OCI-LY1 (cell line): ENCODE measurements around the gene WDR20.

ENCODE experiments used
- H2AFZ ChIP-seq: fragments of 200-600 bp; sonication (generic), shearing (Covaris generic); 2 replicates; pipeline ENCODE4 v1.6.0; 2014; ENCODE audit warnings: antibody characterized with exemption, mild to moderate bottlenecking, low read length
- H3F3A ChIP-seq: fragments of 200-600 bp; sonication (generic), shearing (Covaris generic); 2 replicates; pipeline ENCODE4 v1.6.0; 2014; ENCODE audit warnings: mild to moderate bottlenecking, antibody characterized with exemption, low read length, moderate library complexity; ENCODE audit not compliant: insufficient read depth
- H3K27ac ChIP-seq: fragments of 200-600 bp; sonication (generic); 2 replicates; pipeline ENCODE4 v1.5.1; 2014; ENCODE audit warnings: low read length, mixed run types, mild to moderate bottlenecking, low read depth; ENCODE audit not compliant: poor library complexity, severe bottlenecking
- H3K27me3 ChIP-seq: fragments of 200-600 bp; sonication (generic); 2 replicates; pipeline ENCODE4 v1.6.0; 2014; ENCODE audit warnings: antibody characterized with exemption, mild to moderate bottlenecking, low read length, moderate library complexity; ENCODE audit not compliant: insufficient read depth
- H3K36me3 ChIP-seq: fragments of 200-600 bp; sonication (generic); 2 replicates; pipeline ENCODE4 v1.6.1; 2014; ENCODE audit warnings: mild to moderate bottlenecking, antibody characterized with exemption, low read length, moderate library complexity, mixed read lengths; ENCODE audit not compliant: insufficient read depth
- H3K4me1 ChIP-seq: fragments of 200-600 bp; sonication (generic); 2 replicates; pipeline ENCODE4 v1.5.1; 2014; ENCODE audit warnings: mild to moderate bottlenecking, low read length, moderate library complexity; ENCODE audit not compliant: insufficient read depth, severe bottlenecking
- H3K4me2 ChIP-seq: fragments of 200-600 bp; sonication (generic), shearing (Covaris generic); 2 replicates; pipeline ENCODE4 v1.6.1; 2014; ENCODE audit warnings: low read length
- H3K4me3 ChIP-seq: fragments of 200-600 bp; sonication (generic); 2 replicates; pipeline ENCODE4 v1.5.1; 2014; ENCODE audit warnings: low read length, low read depth, mild to moderate bottlenecking, mixed read lengths; ENCODE audit not compliant: poor library complexity, severe bottlenecking
- H3K79me2 ChIP-seq: fragments of 200-600 bp; shearing (Covaris generic); 2 replicates; pipeline ENCODE4 v1.6.1; 2016; ENCODE audit warnings: mixed run types, low read length, mixed read lengths; ENCODE audit not compliant: insufficient read depth
- H3K9ac ChIP-seq: fragments of 200-600 bp; sonication (generic), shearing (Covaris generic); 2 replicates; pipeline ENCODE4 v1.6.1; 2014; ENCODE audit warnings: mild to moderate bottlenecking, low read length, mixed read lengths
- H3K9me2 ChIP-seq: fragments of 200-600 bp; sonication (generic), shearing (Covaris generic); 2 replicates; pipeline ENCODE4 v1.6.1; 2014; ENCODE audit warnings: low read depth, mild to moderate bottlenecking, low read length, mixed read lengths
- H3K9me3 ChIP-seq: fragments of 200-600 bp; shearing (Covaris generic); 2 replicates; pipeline ENCODE4 v1.6.1; 2014; ENCODE audit warnings: low read length, mixed read lengths
- H4K20me1 ChIP-seq: fragments of 200-600 bp; sonication (generic), shearing (Covaris generic); 2 replicates; pipeline ENCODE4 v1.6.0; 2016; ENCODE audit warnings: mild to moderate bottlenecking, low read length; ENCODE audit not compliant: insufficient read depth
- EZH2 ChIP-seq: fragments of 200-600 bp; sonication (generic), shearing (Covaris generic); IDR thresholded peaks from 2 replicates; pipeline ENCODE4 v1.8.0; 2017; ENCODE audit warnings: borderline replicate concordance, mixed run types, mild to moderate bottlenecking, antibody characterized with exemption, low read length, moderate library complexity, mixed read lengths
- TF ChIP-seq, protein P1 (sequence below): fragments of 200-600 bp; sonication (generic), shearing (Covaris generic); IDR thresholded peaks from 2 replicates; pipeline ENCODE4 v1.5.1; 2017; ENCODE audit warnings: mild to moderate bottlenecking, antibody characterized with exemption, low read length, moderate library complexity, mixed read lengths

WDR20 gene

DNA sequence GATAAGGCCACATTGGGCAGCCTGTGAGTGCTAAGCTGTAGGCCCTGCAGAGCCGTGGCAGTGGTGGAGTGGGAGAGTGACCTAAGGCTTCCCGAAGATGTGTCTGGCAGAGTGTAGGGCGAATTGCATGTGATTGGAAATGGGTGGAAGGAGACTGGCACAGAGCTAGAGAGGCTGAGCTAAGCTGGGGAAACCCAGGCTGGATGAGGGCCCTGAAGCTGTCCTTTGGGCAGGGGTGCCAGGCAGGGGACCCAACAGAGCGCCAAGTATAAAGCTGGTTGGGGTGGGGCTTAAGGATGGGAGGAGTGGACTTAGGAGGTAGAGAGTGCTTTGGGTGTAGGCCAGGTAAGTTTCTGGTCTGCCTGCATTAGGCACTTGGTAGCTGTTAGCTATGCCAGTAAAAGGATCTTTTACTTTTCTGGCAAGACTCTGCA lies 47.9 kb downstream of the WDR20 start:
- Histone ChIP-seq H3K36me3 (no peaks in the 10 kb centered on the region), H3K4me1 (peaks cover 10% of the 10 kb centered on the region), H3K79me2 (peaks cover 40% of the 10 kb centered on the region), H3K9me2 (no peaks in the 10 kb centered on the region), H3K9ac (no peak overlapping the region), H4K20me1 (no peaks in the 10 kb centered on the region), H3F3A (no peaks in the 10 kb centered on the region), H3K4me3 (no peak overlapping the region), H3K4me2 (no peak overlapping the region), H3K27ac (no peak overlapping the region), H3K27me3 (no peaks in the 10 kb centered on the region), H2AFZ (no peak overlapping the region), H3K9me3 (no peaks in the 10 kb centered on the region)
- TF ChIP-seq EZH2 = no peak
- TF ChIP-seq, protein P1, sequence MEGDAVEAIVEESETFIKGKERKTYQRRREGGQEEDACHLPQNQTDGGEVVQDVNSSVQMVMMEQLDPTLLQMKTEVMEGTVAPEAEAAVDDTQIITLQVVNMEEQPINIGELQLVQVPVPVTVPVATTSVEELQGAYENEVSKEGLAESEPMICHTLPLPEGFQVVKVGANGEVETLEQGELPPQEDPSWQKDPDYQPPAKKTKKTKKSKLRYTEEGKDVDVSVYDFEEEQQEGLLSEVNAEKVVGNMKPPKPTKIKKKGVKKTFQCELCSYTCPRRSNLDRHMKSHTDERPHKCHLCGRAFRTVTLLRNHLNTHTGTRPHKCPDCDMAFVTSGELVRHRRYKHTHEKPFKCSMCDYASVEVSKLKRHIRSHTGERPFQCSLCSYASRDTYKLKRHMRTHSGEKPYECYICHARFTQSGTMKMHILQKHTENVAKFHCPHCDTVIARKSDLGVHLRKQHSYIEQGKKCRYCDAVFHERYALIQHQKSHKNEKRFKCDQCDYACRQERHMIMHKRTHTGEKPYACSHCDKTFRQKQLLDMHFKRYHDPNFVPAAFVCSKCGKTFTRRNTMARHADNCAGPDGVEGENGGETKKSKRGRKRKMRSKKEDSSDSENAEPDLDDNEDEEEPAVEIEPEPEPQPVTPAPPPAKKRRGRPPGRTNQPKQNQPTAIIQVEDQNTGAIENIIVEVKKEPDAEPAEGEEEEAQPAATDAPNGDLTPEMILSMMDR = no peak

DNA sequence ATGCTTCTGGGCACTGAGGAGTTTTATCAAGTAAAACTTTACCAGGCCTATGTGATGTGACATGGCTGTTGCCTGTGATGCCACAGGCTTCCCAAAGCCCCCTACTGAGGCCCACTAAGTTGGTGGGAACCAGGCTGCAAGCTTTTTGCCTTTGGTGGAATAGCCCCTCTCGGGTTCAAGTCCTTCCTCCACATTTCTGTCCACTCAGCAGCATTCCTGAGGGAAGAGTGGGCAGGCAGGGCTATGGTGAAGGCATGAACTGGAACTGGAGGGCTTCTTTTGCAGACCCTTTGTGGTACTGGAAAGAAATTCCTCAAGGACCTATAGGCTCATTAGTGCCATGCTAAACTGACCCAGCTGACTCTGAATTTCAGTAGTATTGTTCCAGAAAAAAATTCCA lies 48.5 kb downstream of the WDR20 start:
- Histone ChIP-seq H3K9ac (no peak overlapping the region), H3K27ac (no peak overlapping the region), H3K36me3 (no peaks in the 10 kb centered on the region), H3K9me3 (no peaks in the 10 kb centered on the region), H3K4me1 (peaks cover 10% of the 10 kb centered on the region), H3K27me3 (no peaks in the 10 kb centered on the region), H3K79me2 (peaks cover 36% of the 10 kb centered on the region), H3K4me3 (no peak overlapping the region), H2AFZ (no peak overlapping the region), H3F3A (no peaks in the 10 kb centered on the region), H3K4me2 (no peak overlapping the region), H4K20me1 (no peaks in the 10 kb centered on the region), H3K9me2 (no peaks in the 10 kb centered on the region)
- TF ChIP-seq, protein P1 = no peak
- TF ChIP-seq EZH2 = no peak

DNA sequence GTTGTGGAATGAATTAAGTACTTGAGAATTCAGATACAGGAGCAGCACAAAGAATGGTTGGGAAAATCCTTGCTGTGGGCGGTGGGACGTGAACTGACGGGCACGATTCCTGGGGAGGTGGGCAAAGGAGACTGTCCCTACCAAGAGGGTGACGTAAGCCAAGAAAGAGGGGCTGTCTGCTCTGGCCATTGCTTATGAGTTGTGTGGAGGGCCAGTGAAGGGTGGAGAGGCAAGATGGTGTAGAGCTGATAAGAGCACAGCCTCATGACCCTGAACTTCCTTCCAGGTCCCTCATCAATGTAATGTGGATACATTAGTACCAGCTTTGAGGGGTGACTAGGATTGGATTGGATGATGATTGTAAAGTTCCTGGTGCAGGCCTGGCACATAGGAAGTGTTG lies 50.2 kb downstream of the WDR20 start:
- H4K20me1 ChIP-seq = no peaks in the 10 kb centered on the region

More for the DNA sequence above, 50.2 kb downstream of the WDR20 start:
- H3K4me1 ChIP-seq = peaks cover 22% of the 10 kb centered on the region
- H3K27me3 ChIP-seq = no peaks in the 10 kb centered on the region
- H3K79me2 ChIP-seq = peaks cover 22% of the 10 kb centered on the region
- H3F3A ChIP-seq = no peaks in the 10 kb centered on the region
- no peaks in the 10 kb centered on the region for H3K9me3 ChIP-seq
- no peak overlapping the region for H3K4me2 ChIP-seq
- TF ChIP-seq, protein P1 = no peak
- H3K9me2 ChIP-seq = no peaks in the 10 kb centered on the region
- H3K4me3 ChIP-seq = no peak overlapping the region
- no peak overlapping the region for H2AFZ ChIP-seq
- no peaks in the 10 kb centered on the region for H3K36me3 ChIP-seq
- no peak overlapping the region for H3K27ac ChIP-seq
- H3K9ac ChIP-seq = no peak overlapping the region
